HUDEP-2 (cell line): ENCODE results near the gene TRIM34.
A peak's percentile ranks its signal among the peaks of the same experiment; 100 is the strongest.
"Not testable (repeated sequence)": the region's sequence is repeated elsewhere in the genome, so short reads cannot be mapped to it uniquely, and the experiment has no call there.

Experiments used
- DNase-seq, 76 experiments: peaks; one replicate each; lab custom pipeline; 2025; ENCODE audit not compliant: unreplicated experiment in 76 of 76; lab: John Stamatoyannopoulos, UW

The TRIM34 gene

DNA sequence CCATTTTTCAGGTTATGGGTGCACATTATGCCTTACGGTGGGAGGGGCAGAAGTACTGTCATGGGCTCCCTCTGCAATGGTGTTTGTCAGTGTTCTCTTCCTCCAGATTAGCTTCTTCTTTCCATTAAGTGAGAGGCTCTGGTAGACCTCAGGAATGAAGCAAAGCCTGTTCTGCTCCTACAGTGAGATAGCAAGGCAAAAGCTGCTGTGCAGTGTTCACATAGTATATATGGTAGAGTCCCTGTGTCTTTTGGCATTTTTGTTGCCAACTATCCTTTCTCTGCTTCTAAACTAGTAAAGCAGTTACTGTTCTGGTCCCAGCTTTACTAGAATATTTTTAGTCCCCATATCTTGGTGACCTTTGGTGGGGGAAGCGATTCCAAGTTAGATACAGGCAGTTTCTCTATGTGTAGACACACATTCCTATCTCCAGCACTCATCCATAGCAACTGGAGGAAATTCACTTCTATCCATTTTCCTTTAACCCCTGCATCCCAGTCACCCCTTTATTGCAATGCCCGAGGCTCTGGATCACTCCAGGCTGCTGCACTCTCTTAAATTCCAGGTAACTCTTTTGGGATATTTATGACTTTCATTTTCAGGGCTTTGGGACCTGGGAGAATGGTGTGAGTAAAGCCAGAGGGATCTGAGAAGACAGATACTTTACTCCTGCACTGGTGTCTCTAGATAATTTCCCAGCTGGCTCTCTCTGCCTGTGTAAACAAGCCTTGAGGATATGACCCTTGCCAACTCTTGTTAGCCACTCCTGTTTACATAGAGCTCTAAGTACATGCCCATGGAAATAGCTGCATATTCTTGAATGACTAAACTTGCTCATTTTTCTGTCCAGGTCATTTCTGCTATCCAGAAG, 3.9 kb upstream of the TRIM34 start:
- no peak for DNase-seq

GRCh38 chr11:5621580-5621979, 3.2 kb upstream of the TRIM34 start:
- no peak for DNase-seq

GRCh38 chr11:5622802-5623201, 2.0 kb upstream of the TRIM34 start:
- no peak for DNase-seq

DNA sequence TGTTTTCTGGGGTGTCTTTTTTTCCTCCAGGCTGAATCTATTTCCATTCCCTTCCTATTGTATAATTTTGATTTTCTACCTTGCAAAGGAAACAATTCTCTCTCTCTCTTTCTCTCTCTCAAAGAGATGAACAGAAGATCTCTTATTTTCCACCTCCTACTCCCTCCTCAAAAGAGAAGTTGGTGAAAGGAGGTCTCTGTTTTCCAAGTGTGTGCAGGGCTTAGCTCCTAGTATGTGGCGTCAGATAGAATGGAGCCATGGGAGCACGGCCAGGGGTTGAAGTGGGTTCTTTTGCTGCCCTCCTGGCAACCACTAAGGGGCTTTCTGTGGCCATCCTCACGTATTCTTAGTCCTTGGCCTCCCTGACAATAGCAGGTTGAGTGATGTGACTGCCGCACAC, 480 bp downstream of the TRIM34 start:
- no peak for DNase-seq

GRCh38 chr11:5626196-5626595, 1.4 kb downstream of the TRIM34 start:
- no peak for DNase-seq

GRCh38 chr11:5631417-5631816, 6.6 kb downstream of the TRIM34 start:
- no peak for DNase-seq

GRCh38 chr11:5631969-5632635, 7.3 kb downstream of the TRIM34 start:
- no peak for DNase-seq

GRCh38 chr11:5639953-5640352, 15.2 kb downstream of the TRIM34 start:
- no peak for DNase-seq

- DNase-seq = no peak
Observed at GRCh38 chr11:5643585-5643984, 18.8 kb downstream of the TRIM34 start.

GRCh38 chr11:5646139-5646538, 21.3 kb downstream of the TRIM34 start:
- no peak for DNase-seq

DNA sequence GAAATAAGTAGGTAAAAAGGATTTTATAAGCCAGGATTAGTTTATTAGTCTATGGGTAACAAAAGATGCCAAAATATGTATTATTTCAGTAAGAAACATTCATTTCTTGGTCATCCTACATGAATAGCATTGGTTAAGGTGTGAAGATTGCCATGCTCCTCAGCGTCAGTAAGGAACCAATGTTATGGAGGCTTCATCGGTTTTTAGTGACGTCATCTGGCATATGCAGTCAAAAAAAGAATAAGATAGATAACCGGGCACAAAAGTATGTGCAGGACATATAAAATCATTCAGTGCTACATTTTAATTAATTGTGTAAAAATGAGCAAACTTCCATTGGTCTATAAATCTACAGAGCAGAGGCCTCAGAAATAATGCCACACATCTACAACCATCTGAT, 30.7 kb downstream of the TRIM34 start:
- DNase-seq = no peak

- not testable (repeated sequence) for DNase-seq
Observed at GRCh38 chr11:5656956-5657355, 32.2 kb downstream of the TRIM34 start.

GRCh38 chr11:5658318-5658717, 33.5 kb downstream of the TRIM34 start:
- no peak for DNase-seq

DNA sequence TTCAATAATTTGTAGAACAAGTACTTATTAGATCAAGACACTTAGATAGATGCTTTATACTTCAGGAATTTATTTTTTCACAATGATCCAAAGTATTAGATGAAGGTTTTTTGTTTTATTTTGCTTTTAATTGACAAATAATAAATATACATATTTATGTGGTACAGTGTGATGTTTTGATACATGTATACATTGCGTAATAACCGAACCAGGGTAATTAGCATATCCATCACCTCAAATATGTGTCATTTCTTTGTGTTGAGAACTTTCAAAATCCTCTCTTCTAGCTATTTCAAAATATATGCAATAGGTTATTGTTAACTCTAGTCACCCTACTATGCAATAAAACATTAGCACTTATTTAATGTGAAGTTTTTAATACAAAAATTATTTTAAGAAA, 38.7 kb downstream of the TRIM34 start:
- no peak for DNase-seq

GRCh38 chr11:5665051-5665570, 40.3 kb downstream of the TRIM34 start:
- peak in 14 of 76 experiments; percentile 1 to 53 (median 20) for DNase-seq

DNA sequence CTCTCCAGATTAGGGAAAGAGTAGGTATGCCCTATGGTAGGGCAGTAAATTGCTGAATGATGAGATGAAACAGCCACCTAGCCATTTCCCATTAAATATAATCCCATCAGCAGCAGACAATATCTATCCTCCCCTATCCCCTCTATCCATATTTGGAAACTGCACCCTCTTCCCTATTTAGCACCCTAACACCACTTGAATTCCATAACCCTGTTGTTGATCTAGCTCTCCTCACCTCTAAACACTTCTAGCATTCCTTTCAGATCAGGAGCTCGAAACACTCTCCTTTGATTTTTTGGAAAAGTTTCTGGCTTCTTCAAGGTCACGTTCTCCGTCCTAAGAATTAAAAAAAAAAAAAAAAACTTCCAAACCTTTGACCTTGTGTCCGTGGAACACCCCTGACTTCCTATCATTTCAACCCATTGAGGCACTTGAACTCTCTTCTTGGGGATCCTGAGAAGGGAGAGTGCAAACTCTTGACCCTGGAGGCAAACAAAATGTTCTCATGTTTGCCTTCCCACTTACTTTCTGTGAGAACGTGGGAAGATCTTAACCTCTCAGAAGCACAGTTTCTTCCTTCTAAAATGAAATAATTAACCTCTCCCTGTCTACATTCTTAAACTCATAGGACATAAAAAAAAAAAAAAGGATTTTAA, 41.1 kb downstream of the TRIM34 start:
- DNase-seq = no peak

DNA sequence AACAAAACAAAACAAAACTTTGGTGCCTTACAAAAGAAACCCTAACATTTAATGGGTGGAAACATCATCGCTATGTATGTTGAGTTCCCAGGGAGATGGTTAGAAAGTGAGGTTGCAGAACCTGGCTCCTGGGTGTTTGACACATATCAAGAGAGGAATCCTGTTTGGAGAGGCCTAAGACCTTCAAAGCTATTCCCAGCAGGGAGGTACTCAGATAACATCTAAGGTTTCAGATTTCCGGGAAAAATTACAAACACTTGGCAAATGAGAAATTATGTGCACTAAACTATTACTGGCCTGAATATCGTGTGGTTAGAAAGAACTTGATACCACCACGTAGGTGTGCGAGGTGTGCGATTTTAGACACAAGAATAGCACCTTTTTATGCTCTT, 41.6 kb downstream of the TRIM34 start:
- no peak for DNase-seq

GRCh38 chr11:5671831-5672230, 47.0 kb downstream of the TRIM34 start:
- no peak for DNase-seq

DNA sequence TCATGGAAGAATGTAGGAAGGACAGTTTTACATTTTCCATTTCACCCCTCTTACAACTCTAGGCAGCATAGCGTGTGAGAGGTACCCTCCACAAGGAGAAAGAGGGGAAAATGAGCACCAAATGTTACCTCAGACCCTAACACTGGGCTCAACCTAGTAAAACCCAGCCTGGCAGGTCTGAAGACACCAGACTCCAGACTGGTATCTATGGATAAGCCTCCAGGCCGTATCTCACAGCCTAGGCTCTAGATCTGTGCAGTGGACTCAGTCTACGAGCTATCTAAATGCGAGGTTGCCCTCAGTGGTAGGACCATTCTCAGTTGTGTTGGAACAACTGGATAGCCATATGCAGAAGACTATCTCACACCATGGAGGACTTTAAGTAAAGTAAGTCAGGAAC, 49.6 kb downstream of the TRIM34 start:
- DNase-seq = no peak

- DNase-seq = no peak
Observed at GRCh38 chr11:5679811-5680210, 55.0 kb downstream of the TRIM34 start.

DNA sequence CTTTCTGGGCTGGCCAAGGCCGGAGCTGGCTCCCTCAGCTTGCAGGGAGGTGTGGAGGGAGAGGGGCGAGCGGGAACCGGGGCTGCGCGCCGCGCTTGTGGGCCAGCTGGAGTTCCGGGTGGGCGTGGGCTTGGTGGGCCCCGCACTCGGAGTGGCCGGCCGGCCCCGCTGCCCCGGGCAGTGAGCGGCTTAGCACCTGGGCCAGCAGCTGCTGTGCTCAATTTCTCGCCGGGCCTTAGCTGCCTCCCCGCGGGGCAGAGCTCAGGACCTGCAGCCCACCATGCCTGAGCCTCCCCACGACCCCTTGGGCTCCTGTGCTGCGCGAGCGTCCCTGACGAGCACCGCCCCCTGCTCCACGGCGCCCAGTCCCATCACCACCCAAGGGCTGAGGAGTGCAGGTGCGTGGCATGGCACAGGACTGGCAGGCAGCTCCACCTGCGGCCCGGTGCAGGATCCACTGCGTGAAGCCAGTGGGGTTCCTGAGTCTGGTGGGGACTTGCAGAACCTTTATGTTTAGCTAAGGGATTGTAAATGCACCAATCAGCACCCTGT, 58.2 kb downstream of the TRIM34 start:
- not testable (repeated sequence) for DNase-seq
